ENCODE measurements around the gene EPAS1.

DNA sequence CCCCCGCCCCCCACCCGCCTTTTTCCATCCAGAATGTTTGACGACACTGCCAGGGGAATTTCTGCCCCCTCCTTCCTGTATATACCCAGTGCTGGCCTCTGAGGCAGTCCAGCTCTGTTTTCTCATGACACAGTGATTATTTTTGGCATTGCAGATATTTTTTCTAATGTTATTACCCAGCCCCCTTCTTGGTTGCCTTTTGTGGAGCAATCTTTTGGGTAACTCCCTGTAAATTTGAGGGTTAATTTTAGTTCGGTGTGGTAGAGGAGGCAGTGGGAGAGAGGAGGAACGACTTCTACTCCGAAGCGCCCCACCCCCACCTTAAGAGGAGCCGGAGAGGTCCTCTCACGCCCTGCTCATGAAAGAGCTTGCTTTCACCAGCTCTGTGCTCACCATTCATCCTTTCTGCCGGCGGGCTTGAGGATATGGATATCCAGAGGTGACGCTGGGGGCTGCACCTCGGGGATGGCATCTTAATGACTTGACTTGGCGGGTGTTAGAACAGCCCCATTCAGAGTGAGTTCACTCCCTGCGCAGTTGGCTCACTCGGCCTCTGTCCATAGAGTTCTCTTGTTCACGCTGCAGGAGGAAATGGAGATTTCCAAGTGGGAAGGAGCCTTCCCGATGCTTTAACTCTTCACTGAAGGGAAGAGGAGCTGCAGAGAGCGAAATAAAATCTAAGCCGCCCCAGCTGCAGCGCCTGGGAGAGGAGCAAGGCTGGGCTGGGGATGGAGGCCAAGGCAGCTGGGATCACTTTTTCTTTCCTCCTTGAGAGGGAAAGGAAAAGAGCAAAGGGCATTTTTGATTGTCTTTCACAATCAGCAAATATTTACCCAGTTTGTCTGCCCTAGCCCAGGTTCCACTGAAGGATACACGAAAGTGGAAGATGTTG lies 38.4 kb downstream of the EPAS1 start:
- no peak for TF ChIP-seq CTCF (IDR thresholded peaks at IDR 0.05)
- TF ChIP-seq MAX (IDR thresholded peaks at IDR 0.05; ENCODE audit: low read depth): no peak
- no peak for TF ChIP-seq SMC3 (IDR thresholded peaks at IDR 0.05; ENCODE audit: low read depth, low read length)
- no peak for TF ChIP-seq POLR2AphosphoS5 (IDR thresholded peaks at IDR 0.05; ENCODE audit: low read depth, low read length)
- 0 out of 4 replicates have a peak, but pooled peaks of 1 of the 2 experiments have one; percentile 29 for TF ChIP-seq EP300 (IDR thresholded peaks at IDR 0.05; ENCODE audit: borderline replicate concordance in 1 of 2, low read depth in 1 of 2, low read length in 1 of 2)
- TF ChIP-seq GABPA (IDR thresholded peaks at IDR 0.05; ENCODE audit: low read depth): no peak
- TF ChIP-seq RFX5 (IDR thresholded peaks at IDR 0.05; ENCODE audit: low read length): no peak
- TF ChIP-seq REST (IDR thresholded peaks at IDR 0.05; ENCODE audit: low read depth, low read length): no peak
- peak; percentile 69; the same call in 1 of the 2 replicates for TF ChIP-seq TCF12 (IDR thresholded peaks at IDR 0.05)
- TF ChIP-seq RAD21 (IDR thresholded peaks at IDR 0.05; ENCODE audit: low read length): no peak
- TF ChIP-seq USF2 (IDR thresholded peaks at IDR 0.05; ENCODE audit: borderline replicate concordance, low read depth, low read length): no peak
- no peak for TF ChIP-seq MXI1 (IDR thresholded peaks at IDR 0.05; ENCODE audit: low read depth, low read length)
- no peak for TF ChIP-seq GATA2 (CRISPR knock-in tag; IDR thresholded peaks at IDR 0.05)
- TF ChIP-seq YY1 (IDR thresholded peaks at IDR 0.05; ENCODE audit: low read depth): no peak
